ENCODE data around the gene ACSL3. TPM values are rescaled to one million over a fixed set of nuclear protein-coding genes. Genes with fewer than 3 reads are reported as not detected.

ACSL3 gene
- total RNA-seq, 4 donors from 2014 or later: 22.4 to 54.1 (median 42.3) TPM

GRCh38 chr2:222823183-222823930 is 37.5 kb upstream of the ACSL3 start:
- intact Hi-C loops (cut with DNase I; ENCODE audit: low total_unique reads): no loop called here
- no peak overlapping the region for H3K4me3 ChIP-seq
- H3K9me3 ChIP-seq: no peaks in the 10 kb centered on the region
- H3K36me3 ChIP-seq: no peaks in the 10 kb centered on the region
- H3K4me1 ChIP-seq: no peaks in the 10 kb centered on the region
- whole genome bisulfite sequencing, 2 donors (ENCODE audit: low coverage in 1 of 2): 90 to 93% methylated on average over 3 to 6 of the region's 6 CpGs
- TF ChIP-seq, protein P1, sequence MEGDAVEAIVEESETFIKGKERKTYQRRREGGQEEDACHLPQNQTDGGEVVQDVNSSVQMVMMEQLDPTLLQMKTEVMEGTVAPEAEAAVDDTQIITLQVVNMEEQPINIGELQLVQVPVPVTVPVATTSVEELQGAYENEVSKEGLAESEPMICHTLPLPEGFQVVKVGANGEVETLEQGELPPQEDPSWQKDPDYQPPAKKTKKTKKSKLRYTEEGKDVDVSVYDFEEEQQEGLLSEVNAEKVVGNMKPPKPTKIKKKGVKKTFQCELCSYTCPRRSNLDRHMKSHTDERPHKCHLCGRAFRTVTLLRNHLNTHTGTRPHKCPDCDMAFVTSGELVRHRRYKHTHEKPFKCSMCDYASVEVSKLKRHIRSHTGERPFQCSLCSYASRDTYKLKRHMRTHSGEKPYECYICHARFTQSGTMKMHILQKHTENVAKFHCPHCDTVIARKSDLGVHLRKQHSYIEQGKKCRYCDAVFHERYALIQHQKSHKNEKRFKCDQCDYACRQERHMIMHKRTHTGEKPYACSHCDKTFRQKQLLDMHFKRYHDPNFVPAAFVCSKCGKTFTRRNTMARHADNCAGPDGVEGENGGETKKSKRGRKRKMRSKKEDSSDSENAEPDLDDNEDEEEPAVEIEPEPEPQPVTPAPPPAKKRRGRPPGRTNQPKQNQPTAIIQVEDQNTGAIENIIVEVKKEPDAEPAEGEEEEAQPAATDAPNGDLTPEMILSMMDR (IDR thresholded peaks at IDR 0.05): no peak
- no peak for TF ChIP-seq POLR2AphosphoS5 (IDR thresholded peaks at IDR 0.05)
- TF ChIP-seq EP300 (IDR thresholded peaks at IDR 0.05; ENCODE audit: low read depth): no peak
- no peak for TF ChIP-seq POLR2A (IDR thresholded peaks at IDR 0.05)
- H3K27me3 ChIP-seq: no peaks in the 10 kb centered on the region
- no peak for DNase-seq
- H3K27ac ChIP-seq: no peak overlapping the region
- in situ Hi-C loops (cut with MboI; ENCODE audit: low pct_ligation_motif_present in 1 of 4, low pct_unique_long_range_greater_than_20kb in 1 of 4, low sequenced_read_pairs in 3 of 4): no loop called here

- no peak overlapping the region for H3K27ac ChIP-seq
- H3K9me3 ChIP-seq: no peaks in the 10 kb centered on the region
- no peaks in the 10 kb centered on the region for H3K4me1 ChIP-seq
- TF ChIP-seq, protein P1 (IDR thresholded peaks at IDR 0.05): no peak
- TF ChIP-seq POLR2AphosphoS5 (IDR thresholded peaks at IDR 0.05): no peak
- no peak for TF ChIP-seq POLR2A (IDR thresholded peaks at IDR 0.05)
- TF ChIP-seq EP300 (IDR thresholded peaks at IDR 0.05; ENCODE audit: low read depth): no peak
- no peak for DNase-seq
- H3K4me3 ChIP-seq: no peak overlapping the region
- in situ Hi-C loops (cut with MboI; ENCODE audit: low pct_ligation_motif_present in 1 of 4, low pct_unique_long_range_greater_than_20kb in 1 of 4, low sequenced_read_pairs in 3 of 4) (no loop called here), intact Hi-C loops (cut with DNase I; ENCODE audit: low total_unique reads) (no loop called here)
- 77 to 80% methylated on average over 1 of the region's 1 CpG for WGBS, 2 donors (ENCODE audit: low coverage in 1 of 2)
- H3K27me3 ChIP-seq: no peaks in the 10 kb centered on the region
- no peaks in the 10 kb centered on the region for H3K36me3 ChIP-seq
Measured at GRCh38 chr2:222825031-222825430, 35.8 kb upstream of the ACSL3 start.

- intact Hi-C loops (cut with DNase I; ENCODE audit: low total_unique reads) (no loop called here), in situ Hi-C loops (cut with MboI; ENCODE audit: low pct_ligation_motif_present in 1 of 4, low pct_unique_long_range_greater_than_20kb in 1 of 4, low sequenced_read_pairs in 3 of 4) (no loop called here)
- DNase-seq: no peak
- TF ChIP-seq, protein P1 (IDR thresholded peaks at IDR 0.05): no peak
- TF ChIP-seq EP300 (IDR thresholded peaks at IDR 0.05; ENCODE audit: low read depth) (no peak), POLR2AphosphoS5 (IDR thresholded peaks at IDR 0.05) (no peak), POLR2A (IDR thresholded peaks at IDR 0.05) (no peak)
- H3K9me3 ChIP-seq: no peaks in the 10 kb centered on the region
- H3K27ac ChIP-seq: no peak overlapping the region
- H3K27me3 ChIP-seq: no peaks in the 10 kb centered on the region
- peaks cover 0 to 3% (median 1%) of the 10 kb centered on the region in 4 donors for H3K4me1 ChIP-seq
- no peaks in the 10 kb centered on the region for H3K36me3 ChIP-seq
- H3K4me3 ChIP-seq: no peak overlapping the region
- WGBS, 2 donors (ENCODE audit: low coverage in 1 of 2): 33 to 68% methylated on average over 1 of the region's 1 CpG
Measured at GRCh38 chr2:222827417-222827816, 33.4 kb upstream of the ACSL3 start.

DNA sequence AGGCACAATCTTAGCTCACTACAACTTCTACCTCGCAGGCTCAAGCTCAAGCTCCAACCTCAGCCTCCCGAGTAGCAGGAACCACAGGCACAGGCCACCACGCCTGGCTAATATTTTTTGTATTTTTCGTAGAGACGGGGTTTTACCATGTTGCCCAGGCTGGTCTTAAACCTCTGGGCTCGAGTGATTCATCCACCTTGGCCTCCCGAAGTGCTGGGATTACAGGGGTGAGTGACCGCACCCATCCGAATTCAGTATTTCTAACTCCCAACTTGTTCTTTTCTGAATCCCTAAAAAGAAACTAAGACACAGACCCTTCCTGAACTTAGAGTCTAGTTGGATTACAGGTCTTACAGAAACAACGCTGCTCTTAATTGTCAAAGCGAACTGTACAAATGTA is 32.3 kb upstream of the ACSL3 start:
- WGBS, 2 donors (ENCODE audit: low coverage in 1 of 2): 91 to 93% methylated on average over 2 to 11 of the region's 11 CpGs
- in situ Hi-C loops (cut with MboI; ENCODE audit: low pct_ligation_motif_present in 1 of 4, low pct_unique_long_range_greater_than_20kb in 1 of 4, low sequenced_read_pairs in 3 of 4): no loop called here
- intact Hi-C loops (cut with DNase I; ENCODE audit: low total_unique reads): no loop called here
- no peaks in the 10 kb centered on the region for H3K27me3 ChIP-seq
- no peak overlapping the region for H3K27ac ChIP-seq
- TF ChIP-seq, protein P1 (IDR thresholded peaks at IDR 0.05): no peak
- TF ChIP-seq POLR2A (IDR thresholded peaks at IDR 0.05): no peak
- no peak for TF ChIP-seq POLR2AphosphoS5 (IDR thresholded peaks at IDR 0.05)
- TF ChIP-seq EP300 (IDR thresholded peaks at IDR 0.05; ENCODE audit: low read depth): no peak
- H3K4me1 ChIP-seq: peaks cover 0 to 3% (median 1%) of the 10 kb centered on the region in 4 donors
- DNase-seq: no peak
- no peak overlapping the region for H3K4me3 ChIP-seq
- H3K9me3 ChIP-seq: no peaks in the 10 kb centered on the region
- H3K36me3 ChIP-seq: no peaks in the 10 kb centered on the region

Measured in transverse colon (tissue), 4 donors.